Measurements from ENCODE around the gene ATAT1. TPM values are rescaled to one million over a fixed set of nuclear protein-coding genes. Genes with fewer than 3 reads are reported as not detected.

ATAT1 gene
- total and polyA plus RNA-seq, 9 of the 15 experiments (the other 6 are each of a cell fraction or from before 2014, with no cell fraction given): 0.65 to 5.8 (median 1.6) TPM

GRCh38 chr6:30690403-30691207, 63.9 kb downstream of the ATAT1 start, which contains the start of gene NRM (continued):
- peak; percentile 47 for TF ChIP-seq MYC (IDR thresholded peaks at IDR 0.05; ENCODE audit: low read depth, low read length)
- no peak for TF ChIP-seq MYC (CRISPR knock-in tag; IDR thresholded peaks at IDR 0.05; ENCODE audit: borderline replicate concordance, low read depth)
- peak in 1 of 2 experiments; percentile 45 for TF ChIP-seq E2F6 (IDR thresholded peaks at IDR 0.05; ENCODE audit: borderline replicate concordance in 1 of 2, extremely low read depth in 1 of 2, insufficient read depth in 1 of 2, insufficient read length in 1 of 2, low read depth in 1 of 2, low read length in 1 of 2, poor library complexity in 1 of 2, severe bottlenecking in 1 of 2)
- no peak for TF ChIP-seq ARID3A (IDR thresholded peaks at IDR 0.05; ENCODE audit: borderline replicate concordance, low read depth, low read length)
- TF ChIP-seq CTBP1 (IDR thresholded peaks at IDR 0.05; ENCODE audit: borderline replicate concordance): peak; percentile 45; the same call in 1 of the 2 replicates
- TF ChIP-seq TOE1 (IDR thresholded peaks at IDR 0.05; ENCODE audit: borderline replicate concordance): peak; percentile 64; the same call in 1 of the 2 replicates
- no peak for TF ChIP-seq TOE1 (CRISPR knock-in tag; IDR thresholded peaks at IDR 0.05; ENCODE audit: borderline replicate concordance, low read depth)
- TF ChIP-seq SNRNP70 (optimal IDR thresholded peaks at IDR 0.05; ENCODE audit: low read depth, low read length): no peak
- TF ChIP-seq ELK1 (CRISPR knock-in tag; IDR thresholded peaks at IDR 0.05): no peak
- TF ChIP-seq E2F3 (CRISPR knock-in tag; IDR thresholded peaks at IDR 0.05): no peak
- TF ChIP-seq ZNF740 (CRISPR knock-in tag; IDR thresholded peaks at IDR 0.05): 0 out of 2 replicates have a peak, but pooled peaks have one; percentile 21
- TF ChIP-seq ZNF740 (tag; IDR thresholded peaks at IDR 0.05): no peak
- TF ChIP-seq ZNF121 (CRISPR knock-in tag; conservative IDR thresholded peaks at IDR 0.05): no peak
- TF ChIP-seq NR4A1 (CRISPR knock-in tag; IDR thresholded peaks at IDR 0.05): no peak
- TF ChIP-seq NR4A1 (tag; IDR thresholded peaks at IDR 0.05): no peak
- no peak for TF ChIP-seq USF1 (CRISPR knock-in tag; IDR thresholded peaks at IDR 0.05)
- TF ChIP-seq BMI1 (IDR thresholded peaks at IDR 0.05; ENCODE audit: low read length): no peak
- TF ChIP-seq ZBTB33 (CRISPR knock-in tag; IDR thresholded peaks at IDR 0.05): no peak

All from K562 (cell line).